Endodermal cell (in vitro differentiated cells): ENCODE results near the gene ARAP3. TPM values are rescaled to one million over a fixed set of nuclear protein-coding genes. Genes with fewer than 3 reads are reported as not detected.
"Not testable (repeated sequence)": the region's sequence is repeated elsewhere in the genome, so short reads cannot be mapped to it uniquely, and the experiment has no call there.

Source experiments
- DNase-seq: peaks from one replicate; pipeline ENCODE4 v3.0.0-alpha.2; 2017
- H3K27ac ChIP-seq: 2 replicates; pipeline ENCODE4 v1.5.1; 2013; ENCODE audit warnings: mild to moderate bottlenecking, low read depth, low read length, moderate library complexity
- H3K27me3 ChIP-seq: 2 replicates; pipeline ENCODE4 v1.6.1; 2013; ENCODE audit warnings: mild to moderate bottlenecking, low read length, moderate library complexity; ENCODE audit not compliant: insufficient read depth, control insufficient read depth, poor library complexity, severe bottlenecking
- H3K36me3 ChIP-seq: 2 replicates; pipeline ENCODE4 v1.7.0; 2013; ENCODE audit warnings: mild to moderate bottlenecking, low read length, moderate library complexity; ENCODE audit not compliant: control insufficient read depth, insufficient read depth
- H3K4me1 ChIP-seq: one replicate; pipeline ENCODE4 v1.7.0; 2013; ENCODE audit warnings: low read length; ENCODE audit not compliant: control insufficient read depth, insufficient read depth
- H3K4me3 ChIP-seq: 2 replicates; pipeline ENCODE4 v1.5.1; 2013; ENCODE audit warnings: mild to moderate bottlenecking, low read length, moderate library complexity
- H3K9ac ChIP-seq: 2 replicates; pipeline ENCODE4 v1.6.1; 2013; ENCODE audit warnings: mild to moderate bottlenecking, low read length, moderate library complexity; ENCODE audit not compliant: poor library complexity, severe bottlenecking; ENCODE audit errors: extremely low read depth
- H3K9me3 ChIP-seq: 2 replicates; pipeline ENCODE4 v1.6.1; 2013; ENCODE audit warnings: mild to moderate bottlenecking, low read length, moderate library complexity; ENCODE audit not compliant: control insufficient read depth
- H3K27ac Mint-ChIP-seq: 2 replicates; pipeline ENCODE4 v1.8.0; 2020; ENCODE audit warnings: mixed read lengths
- H3K27me3 Mint-ChIP-seq: 2 replicates; pipeline ENCODE4 v1.8.0; 2021; ENCODE audit warnings: mild to moderate bottlenecking, mixed read lengths; ENCODE audit not compliant: insufficient read depth
- H3K36me3 Mint-ChIP-seq: 2 replicates; pipeline ENCODE4 v1.8.0; 2020; ENCODE audit warnings: low read depth, mixed read lengths
- H3K4me1 Mint-ChIP-seq: 2 replicates; pipeline ENCODE4 v1.8.0; 2020; ENCODE audit warnings: mixed read lengths
- H3K4me3 Mint-ChIP-seq: 2 replicates; pipeline ENCODE4 v1.8.0; 2020; ENCODE audit warnings: mild to moderate bottlenecking, moderate library complexity, mixed read lengths
- H3K9me3 Mint-ChIP-seq: 2 replicates; pipeline ENCODE4 v1.8.0; 2020; ENCODE audit warnings: mild to moderate bottlenecking, mixed read lengths
- CTCF ChIP-seq: fragments of 200-600 bp; sonication (generic); conservative IDR thresholded peaks from 2 replicates; pipeline ENCODE4 v1.5.0; 2021; ENCODE audit warnings: antibody characterized with exemption, mild to moderate bottlenecking
- WGBS, 2 experiments: methylation state at CpG; one replicate each; pipeline versions ENCODE4 v1.1.5 to v1.1.7; 2013; ENCODE audit warnings: missing lambda C conversion rate in 2 of 2, mixed read lengths in 1 of 2; ENCODE audit not compliant: insufficient coverage in 1 of 2, insufficient read length in 1 of 2; 5-methylcytosine and 5-hydroxymethylcytosine counted together
- total RNA-seq, 2 donors: library from RNA; stranded (reverse); fragmentation: NEBNext Ultra II Directional in 1 of 2; extraction: Animal tissue kit (Norgen Biotek cat#: 25700) in 1 of 2; gene quantifications; 2 replicates in 1 of 2; 3 replicates in 1 of 2; pipeline ENCODE4 v1.2.1, GENCODE V29; 2021

ARAP3 gene
- total RNA-seq, 2 donors from 2014 or later = 32.5 to 41.3 TPM

GRCh38 chr5:141613344-141613743, 68.7 kb downstream of the ARAP3 start:
- H3K4me3 Mint-ChIP-seq = no peak overlapping the region

GRCh38 chr5:141611289-141611688, 70.7 kb downstream of the ARAP3 start:
- Histone ChIP-seq H3K4me3 (no peak overlapping the region), H3K27ac (no peak overlapping the region), H3K4me1 (peaks cover 9% of the 10 kb centered on the region), H3K27me3 (no peaks in the 10 kb centered on the region), H3K9me3 (no peaks in the 10 kb centered on the region), H3K9ac (no peak overlapping the region), H3K36me3 (peaks cover 24% of the 10 kb centered on the region)
- Mint-ChIP-seq H3K9me3 (no peaks in the 10 kb centered on the region), H3K27ac (peak overlapping the region; percentile 30), H3K36me3 (peaks cover 18% of the 10 kb centered on the region), H3K27me3 (no peaks in the 10 kb centered on the region), H3K4me1 (peaks cover 33% of the 10 kb centered on the region), H3K4me3 (no peak overlapping the region)
- no peak for DNase-seq
- WGBS, 2 experiments = 91 to 97% methylated on average over 3 of the region's 3 CpGs
- no peak for TF ChIP-seq CTCF

More at GRCh38 chr5:141613344-141613743, 68.7 kb downstream of the ARAP3 start:
- H3K27me3 Mint-ChIP-seq = no peaks in the 10 kb centered on the region
- H3K9me3 ChIP-seq = no peaks in the 10 kb centered on the region
- H3K4me1 ChIP-seq = peaks cover 9% of the 10 kb centered on the region
- DNase-seq = no peak
- H3K27me3 ChIP-seq = no peaks in the 10 kb centered on the region
- peak overlapping the region; percentile 30 for H3K4me3 ChIP-seq
- H3K36me3 Mint-ChIP-seq = peaks cover 18% of the 10 kb centered on the region
- H3K4me1 Mint-ChIP-seq = peaks cover 48% of the 10 kb centered on the region
- TF ChIP-seq CTCF = peak; percentile 16
- H3K27ac Mint-ChIP-seq = no peak overlapping the region
- peaks cover 16% of the 10 kb centered on the region for H3K36me3 ChIP-seq
- no peak overlapping the region for H3K9ac ChIP-seq
- no peaks in the 10 kb centered on the region for H3K9me3 Mint-ChIP-seq
- no peak overlapping the region for H3K27ac ChIP-seq

- not testable (repeated sequence) for H3K27ac ChIP-seq, DNase-seq, H3K27ac Mint-ChIP-seq, H3K27me3 ChIP-seq, H3K9ac ChIP-seq, H3K4me3 Mint-ChIP-seq, H3K9me3 ChIP-seq, H3K4me3 ChIP-seq, H3K9me3 Mint-ChIP-seq, H3K27me3 Mint-ChIP-seq, H3K4me1 ChIP-seq
- Mint-ChIP-seq H3K36me3 (peaks cover 13% of the 10 kb centered on the region), H3K4me1 (peaks cover 36% of the 10 kb centered on the region)
- 90 to 94% methylated on average over 3 to 7 of the region's 7 CpGs for WGBS, 2 experiments
- H3K36me3 ChIP-seq = peaks cover 19% of the 10 kb centered on the region
Observed at GRCh38 chr5:141609921-141610320, 72.1 kb downstream of the ARAP3 start.

GRCh38 chr5:141609044-141609443, 73.0 kb downstream of the ARAP3 start:
- Histone ChIP-seq H3K4me1 (peaks cover 6% of the 10 kb centered on the region), H3K9ac (no peak overlapping the region), H3K4me3 (no peak overlapping the region), H3K36me3 (peaks cover 19% of the 10 kb centered on the region), H3K27me3 (no peaks in the 10 kb centered on the region), H3K27ac (no peak overlapping the region), H3K9me3 (no peaks in the 10 kb centered on the region)
- H3K27me3 Mint-ChIP-seq = no peaks in the 10 kb centered on the region
- H3K4me3 Mint-ChIP-seq = no peak overlapping the region
- peaks cover 34% of the 10 kb centered on the region for H3K4me1 Mint-ChIP-seq
- no peaks in the 10 kb centered on the region for H3K9me3 Mint-ChIP-seq
- no peak for DNase-seq
- TF ChIP-seq CTCF = no peak
- peaks cover 13% of the 10 kb centered on the region for H3K36me3 Mint-ChIP-seq
- H3K27ac Mint-ChIP-seq = no peak overlapping the region
- WGBS, 2 experiments = 94 to 100% methylated on average over 2 to 3 of the region's 3 CpGs
